Activated naive CD8-positive, alpha-beta T cell treated with anti-CD3 and anti-CD28 coated beads, Interleukin-2, amount 50 U/mL, for 24 hours (primary cell): ENCODE results near the gene GOLPH3.
"Not testable (repeated sequence)": the region's sequence is repeated elsewhere in the genome, so short reads cannot be mapped to it uniquely, and the experiment has no call there.

Experiments
- ATAC-seq: fragments of 150-1000 bp; cut with Tn5 transposase; one replicate; pipeline ENCODE4 v1.10.0; 2021
- DNase-seq: peaks from one replicate; pipeline ENCODE4 v3.0.0; 2021
- H3K27ac Mint-ChIP-seq: one replicate; pipeline ENCODE4 v1.8.0; 2021; ENCODE audit warnings: mild to moderate bottlenecking, mixed read lengths
- H3K27me3 Mint-ChIP-seq: one replicate; pipeline ENCODE4 v1.8.0; 2021; ENCODE audit warnings: mixed read lengths
- H3K36me3 Mint-ChIP-seq: one replicate; pipeline ENCODE4 v1.8.0; 2021; ENCODE audit warnings: low read depth, mixed read lengths
- H3K4me1 Mint-ChIP-seq: one replicate; pipeline ENCODE4 v1.8.0; 2021; ENCODE audit warnings: mixed read lengths
- H3K4me3 Mint-ChIP-seq: one replicate; pipeline ENCODE4 v1.8.0; 2021; ENCODE audit warnings: mild to moderate bottlenecking, moderate library complexity, mixed read lengths
- H3K9me3 Mint-ChIP-seq: one replicate; pipeline ENCODE4 v1.8.0; 2021; ENCODE audit warnings: mixed read lengths

The GOLPH3 gene

GRCh38 chr5:32174011-32174870 lies at the start of gene GOLPH3:
Gene GOLPH3 (minus strand): TSS chr5:32174319. CDS start chr5:32174034, 285 bp downstream.
- no peaks in the 10 kb centered on the region for H3K9me3 Mint-ChIP-seq
- peaks cover 39% of the 10 kb centered on the region for H3K4me1 Mint-ChIP-seq
- peak within 1 kb of the TSS; percentile 94 for H3K27ac Mint-ChIP-seq
- H3K27me3 Mint-ChIP-seq: peaks cover 4% of the 10 kb centered on the region
- ATAC-seq (peak; percentile 89), DNase-seq (peak; percentile 97)
- H3K36me3 Mint-ChIP-seq: peaks cover 34% of the 10 kb centered on the region
- peak within 1 kb of the TSS; percentile 98 for H3K4me3 Mint-ChIP-seq

DNA sequence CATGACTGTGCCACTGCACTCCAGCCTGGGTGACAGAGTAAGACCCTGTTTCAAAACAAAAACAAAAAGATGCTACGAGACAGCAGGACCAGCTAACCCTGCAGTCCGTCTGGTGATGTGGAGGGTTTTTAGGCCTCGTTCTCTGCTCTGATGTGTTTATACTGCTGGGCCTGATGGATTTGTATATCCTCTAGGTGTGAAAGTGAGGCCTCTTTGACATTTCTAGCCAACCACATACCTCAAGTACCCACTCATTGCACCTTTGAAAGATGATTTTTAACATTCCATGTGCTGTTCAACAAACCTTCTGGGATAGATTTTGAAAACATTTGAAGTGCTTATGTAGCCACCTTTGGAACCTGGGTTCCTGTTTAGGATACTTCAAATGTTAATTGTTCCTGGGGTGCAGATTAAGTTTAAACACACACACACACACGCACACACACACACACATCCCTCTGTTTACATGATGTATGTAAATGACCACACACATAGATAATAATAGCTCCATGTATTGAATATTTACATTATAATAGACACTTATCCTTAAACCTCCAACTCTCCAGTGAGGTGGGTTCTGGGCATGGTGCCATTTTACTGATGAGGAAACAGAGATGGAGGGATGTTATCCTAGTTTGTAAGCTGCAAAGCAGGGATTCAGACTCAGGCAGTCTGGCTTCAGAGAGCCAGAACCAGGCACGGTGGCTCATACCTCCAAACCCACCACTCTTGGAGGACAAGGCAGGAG lies 48.8 kb upstream of the GOLPH3 start:
- ATAC-seq: peak; percentile 63
- no peak overlapping the region for H3K4me3 Mint-ChIP-seq
- no peaks in the 10 kb centered on the region for H3K27me3 Mint-ChIP-seq

GRCh38 chr5:32217886-32218396 lies 43.8 kb upstream of the GOLPH3 start:
- Mint-ChIP-seq H3K27ac (no peak overlapping the region), H3K9me3 (no peaks in the 10 kb centered on the region), H3K36me3 (no peaks in the 10 kb centered on the region), H3K4me1 (peaks cover 2% of the 10 kb centered on the region), H3K27me3 (no peaks in the 10 kb centered on the region), H3K4me3 (no peak overlapping the region)
- no peak for ATAC-seq
- no peak for DNase-seq

More for the DNA sequence above, 48.8 kb upstream of the GOLPH3 start:
- DNase-seq: no peak
- Mint-ChIP-seq H3K9me3 (no peaks in the 10 kb centered on the region), H3K36me3 (peaks cover 6% of the 10 kb centered on the region), H3K4me1 (peaks cover 3% of the 10 kb centered on the region), H3K27ac (no peak overlapping the region)

DNA sequence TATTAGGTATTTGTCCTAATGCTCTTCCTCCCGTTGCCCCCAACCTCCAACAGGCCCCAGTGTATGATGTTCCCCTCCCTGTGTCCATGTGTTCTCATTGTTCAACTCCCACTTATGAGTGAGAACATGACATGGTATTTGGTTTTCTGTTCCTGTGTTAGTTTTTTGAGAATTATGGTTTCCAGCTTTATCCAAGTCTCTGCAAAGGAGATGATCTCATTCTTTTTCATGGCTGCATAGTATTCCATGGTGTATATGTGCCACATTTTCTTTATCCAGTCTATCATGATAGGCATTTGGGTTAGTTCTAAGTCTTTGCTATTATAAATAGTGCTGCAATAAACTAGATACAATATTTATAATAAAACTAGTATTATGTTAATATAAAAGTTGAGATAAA lies 40.2 kb upstream of the GOLPH3 start:
- H3K9me3 Mint-ChIP-seq, ATAC-seq, H3K27ac Mint-ChIP-seq, H3K27me3 Mint-ChIP-seq, H3K4me3 Mint-ChIP-seq, H3K36me3 Mint-ChIP-seq, DNase-seq: not testable (repeated sequence)
- H3K4me1 Mint-ChIP-seq: peaks cover 21% of the 10 kb centered on the region

DNA sequence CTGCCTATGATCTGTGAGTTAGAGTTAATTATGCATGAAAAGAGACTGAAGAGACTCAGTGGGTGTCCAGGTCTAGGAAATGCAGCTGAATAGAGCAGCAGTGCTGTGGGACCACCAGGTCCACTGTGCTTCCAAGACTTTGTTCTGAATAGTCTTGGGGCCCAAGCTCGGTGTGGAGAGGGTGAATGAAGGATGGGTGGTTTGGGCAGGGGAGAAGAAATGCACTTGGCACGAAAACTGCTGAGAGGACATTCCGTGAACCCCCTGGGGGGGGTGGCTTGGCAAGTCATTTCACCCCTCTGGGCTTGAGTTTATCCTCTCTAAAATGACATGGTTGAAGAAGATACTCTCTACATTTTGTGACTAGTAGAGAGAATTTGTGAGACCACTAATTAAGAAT lies 36.0 kb upstream of the GOLPH3 start:
- Mint-ChIP-seq H3K9me3 (no peaks in the 10 kb centered on the region), H3K4me1 (peaks cover 27% of the 10 kb centered on the region), H3K36me3 (no peaks in the 10 kb centered on the region), H3K27ac (peak overlapping the region; percentile 92), H3K27me3 (no peaks in the 10 kb centered on the region), H3K4me3 (no peak overlapping the region)
- DNase-seq (no peak), ATAC-seq (no peak)

DNA sequence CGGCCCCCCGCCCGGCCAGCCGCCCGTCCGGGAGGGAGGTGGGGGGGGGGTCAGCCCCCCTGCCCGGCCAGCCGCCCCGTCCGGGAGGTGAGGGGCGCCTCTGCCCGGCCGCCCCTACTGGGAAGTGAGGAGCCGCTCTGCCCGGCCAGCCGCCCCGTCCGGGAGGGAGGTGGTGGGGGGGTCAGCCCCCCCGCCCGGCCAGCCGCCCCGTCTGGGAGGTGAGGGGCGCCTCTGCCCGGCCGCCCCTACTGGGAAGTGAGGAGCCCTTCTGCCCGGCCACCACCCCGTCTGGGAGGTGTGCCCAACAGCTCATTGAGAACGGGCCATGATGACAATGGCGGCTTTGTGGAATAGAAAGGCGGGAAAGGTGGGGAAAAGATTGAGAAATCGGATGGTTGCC lies 34.7 kb upstream of the GOLPH3 start:
- not testable (repeated sequence) for ATAC-seq, DNase-seq, H3K27me3 Mint-ChIP-seq, H3K9me3 Mint-ChIP-seq, H3K36me3 Mint-ChIP-seq, H3K27ac Mint-ChIP-seq, H3K4me3 Mint-ChIP-seq
- H3K4me1 Mint-ChIP-seq: peaks cover 30% of the 10 kb centered on the region

DNA sequence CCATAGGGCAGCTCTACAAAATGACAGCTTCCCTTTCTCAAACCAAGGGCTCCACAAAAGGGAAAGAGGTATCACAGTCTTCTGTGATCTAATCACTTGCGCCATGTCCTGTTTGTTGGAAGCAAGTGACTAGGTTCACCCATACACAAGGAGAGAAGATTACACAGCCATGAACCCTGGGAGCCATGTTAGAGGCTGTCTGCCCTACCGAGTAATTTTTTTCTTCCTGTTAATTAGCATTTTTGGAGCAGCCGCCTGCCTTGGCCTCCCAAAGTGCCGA lies 33.2 kb upstream of the GOLPH3 start:
- Mint-ChIP-seq H3K27ac (no peak overlapping the region), H3K9me3 (no peaks in the 10 kb centered on the region), H3K36me3 (no peaks in the 10 kb centered on the region), H3K4me3 (no peak overlapping the region), H3K4me1 (peaks cover 42% of the 10 kb centered on the region), H3K27me3 (no peaks in the 10 kb centered on the region)
- no peak for DNase-seq
- no peak for ATAC-seq

DNA sequence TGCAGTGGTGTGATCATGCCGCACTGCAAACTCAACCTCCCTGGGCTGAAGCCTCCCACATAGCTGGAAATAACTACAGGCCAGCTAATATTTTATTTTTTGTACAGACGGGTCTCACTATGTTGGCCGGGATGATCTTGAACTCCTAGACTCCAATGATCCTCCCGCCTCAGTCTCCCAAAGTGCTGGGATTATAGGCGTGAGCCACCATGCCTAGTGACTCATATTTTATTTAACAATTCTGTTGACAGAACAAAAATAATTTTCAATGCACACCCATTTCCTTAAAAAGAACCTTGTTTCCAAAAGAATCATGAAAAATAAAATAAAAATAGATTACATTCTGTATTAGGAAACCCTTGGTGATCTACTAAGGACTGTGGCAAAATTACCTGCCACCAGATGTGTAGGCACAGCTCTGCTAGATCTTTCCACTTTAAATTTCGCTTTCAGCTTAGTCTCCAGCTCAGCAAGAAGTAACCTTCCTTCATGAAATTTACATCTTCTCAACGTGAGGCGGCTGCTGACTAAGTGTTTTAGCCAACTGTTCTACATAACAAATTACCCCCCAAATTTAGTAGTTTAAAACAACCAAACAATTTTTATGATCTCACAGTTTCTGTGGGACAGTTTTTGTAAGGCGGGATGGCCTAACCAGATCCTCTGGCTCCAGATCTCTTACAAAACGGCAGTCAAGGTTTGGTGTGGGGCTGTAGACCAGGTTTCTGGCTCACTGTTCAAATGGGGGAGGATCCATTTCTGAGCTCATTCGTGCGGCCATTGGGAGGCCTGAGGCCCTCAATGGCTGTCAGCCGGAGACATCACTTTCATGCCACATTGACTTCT lies 32.6 kb upstream of the GOLPH3 start:
- Mint-ChIP-seq H3K4me1 (peaks cover 40% of the 10 kb centered on the region), H3K27ac (no peak overlapping the region)
- ATAC-seq: no peak

GRCh38 chr5:32206053-32206452 lies 31.9 kb upstream of the GOLPH3 start:
- ATAC-seq: no peak
- peaks cover 39% of the 10 kb centered on the region for H3K4me1 Mint-ChIP-seq
- H3K27ac Mint-ChIP-seq: no peak overlapping the region
- no peak for DNase-seq
- H3K9me3 Mint-ChIP-seq: no peaks in the 10 kb centered on the region
- no peak overlapping the region for H3K4me3 Mint-ChIP-seq
- no peaks in the 10 kb centered on the region for H3K36me3 Mint-ChIP-seq
- peaks cover 2% of the 10 kb centered on the region for H3K27me3 Mint-ChIP-seq

More for the DNA sequence above, 32.6 kb upstream of the GOLPH3 start:
- Mint-ChIP-seq H3K9me3 (no peaks in the 10 kb centered on the region), H3K27me3 (no peaks in the 10 kb centered on the region), H3K4me3 (no peak overlapping the region), H3K36me3 (no peaks in the 10 kb centered on the region)
- DNase-seq: no peak

DNA sequence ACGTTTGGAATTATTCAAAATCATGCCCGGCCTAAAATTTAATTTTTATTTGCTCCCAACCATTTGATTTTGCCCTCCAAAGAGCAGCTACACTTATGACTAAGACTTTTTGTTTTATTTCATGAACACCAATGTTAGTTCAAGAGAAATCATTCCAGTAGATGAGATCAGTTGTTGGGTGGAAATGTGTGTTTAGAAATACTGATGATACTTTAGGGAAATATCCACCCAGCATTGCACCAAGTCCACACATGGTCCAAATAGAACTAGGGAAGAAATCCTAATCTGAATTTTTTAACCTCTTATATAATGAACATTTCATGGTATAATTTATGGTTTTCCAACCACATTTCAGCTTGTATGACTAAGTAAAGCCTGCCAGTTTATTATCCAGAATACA lies 28.3 kb upstream of the GOLPH3 start:
- Mint-ChIP-seq H3K27ac (peak overlapping the region; percentile 31), H3K4me3 (no peak overlapping the region), H3K36me3 (no peaks in the 10 kb centered on the region), H3K27me3 (peaks cover 7% of the 10 kb centered on the region), H3K4me1 (peaks cover 34% of the 10 kb centered on the region), H3K9me3 (no peaks in the 10 kb centered on the region)
- ATAC-seq (no peak), DNase-seq (no peak)

DNA sequence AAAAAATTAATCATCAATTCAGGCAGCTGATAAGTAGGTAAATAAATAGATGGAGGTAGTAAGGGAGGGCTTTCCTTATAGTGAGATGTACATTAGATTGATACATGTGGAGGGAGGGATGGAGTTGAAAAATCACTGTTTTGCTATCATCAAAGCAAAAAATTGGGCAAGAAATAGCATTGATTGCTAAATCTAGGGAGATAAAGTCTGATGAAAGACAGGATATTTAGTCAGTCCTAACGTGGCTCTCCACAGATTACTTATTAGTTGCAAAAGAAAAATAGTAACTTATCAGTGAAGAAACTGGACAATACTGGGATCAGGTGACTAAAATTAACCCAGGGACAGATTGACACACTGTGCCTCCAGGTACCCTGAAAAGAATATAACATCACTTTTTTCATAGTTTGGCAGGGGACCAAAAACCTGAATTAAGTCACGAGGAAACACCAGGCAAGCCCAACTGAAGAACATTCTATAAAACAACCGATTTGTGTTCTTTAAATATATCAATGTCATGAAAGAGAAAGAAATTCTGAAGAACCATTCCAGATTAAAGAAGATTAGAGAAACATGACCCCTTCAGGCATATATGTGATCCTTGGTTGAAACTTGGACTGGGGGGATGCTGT lies 27.1 kb upstream of the GOLPH3 start:
- no peak for ATAC-seq
- H3K9me3 Mint-ChIP-seq: no peaks in the 10 kb centered on the region
- no peaks in the 10 kb centered on the region for H3K36me3 Mint-ChIP-seq
- peaks cover 30% of the 10 kb centered on the region for H3K4me1 Mint-ChIP-seq
- H3K27ac Mint-ChIP-seq: no peak overlapping the region
- H3K27me3 Mint-ChIP-seq: peaks cover 7% of the 10 kb centered on the region
- no peak for DNase-seq
- no peak overlapping the region for H3K4me3 Mint-ChIP-seq

DNA sequence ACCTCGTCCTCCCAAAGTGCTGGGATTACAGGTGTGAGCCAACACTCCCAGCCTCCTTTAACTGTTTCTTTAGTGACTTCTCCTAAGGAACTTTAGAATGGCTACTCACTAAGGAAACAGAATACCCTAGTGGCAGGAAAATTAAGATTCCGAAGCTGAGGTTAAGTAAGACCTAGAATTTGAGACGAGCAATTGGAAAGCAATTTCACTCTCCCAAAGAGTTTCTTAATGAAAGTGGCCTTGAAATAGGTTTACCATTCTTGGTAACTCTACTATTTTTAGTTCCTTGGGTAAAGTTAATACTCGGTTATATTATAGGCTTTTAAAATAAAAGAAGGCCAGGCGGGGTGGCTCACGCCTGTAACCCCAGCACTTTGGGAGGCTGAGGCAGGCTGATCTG lies 22.9 kb upstream of the GOLPH3 start:
- ATAC-seq (no peak), DNase-seq (no peak)
- H3K9me3 Mint-ChIP-seq: no peaks in the 10 kb centered on the region
- peaks cover 15% of the 10 kb centered on the region for H3K4me1 Mint-ChIP-seq
- H3K27me3 Mint-ChIP-seq: peaks cover 25% of the 10 kb centered on the region
- H3K27ac Mint-ChIP-seq: no peak overlapping the region
- no peak overlapping the region for H3K4me3 Mint-ChIP-seq
- no peaks in the 10 kb centered on the region for H3K36me3 Mint-ChIP-seq

DNA sequence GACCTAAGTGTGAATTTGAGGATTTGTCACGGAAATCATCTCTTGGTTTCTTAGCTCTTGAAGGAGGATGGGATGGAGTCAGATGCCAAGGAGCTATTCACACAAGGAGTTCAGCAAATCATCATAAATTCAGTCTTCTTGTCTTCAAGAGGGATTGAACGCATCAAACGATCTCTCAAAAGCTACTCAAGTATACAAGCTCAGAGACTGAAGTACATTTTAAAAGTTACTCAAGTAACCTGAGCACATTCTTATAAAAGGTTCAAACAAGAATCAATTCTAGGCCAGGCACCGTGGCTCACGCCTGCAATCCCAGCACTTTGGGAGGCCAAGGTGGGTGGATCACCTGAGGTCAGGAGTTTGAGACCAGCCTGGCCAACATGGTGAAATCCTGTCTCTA lies 21.1 kb upstream of the GOLPH3 start:
- Mint-ChIP-seq H3K36me3 (no peaks in the 10 kb centered on the region), H3K4me3 (no peak overlapping the region), H3K27me3 (peaks cover 21% of the 10 kb centered on the region), H3K9me3 (no peaks in the 10 kb centered on the region), H3K27ac (no peak overlapping the region), H3K4me1 (peaks cover 10% of the 10 kb centered on the region)
- DNase-seq: no peak
- ATAC-seq: no peak

GRCh38 chr5:32193591-32193990 lies 19.5 kb upstream of the GOLPH3 start:
- H3K36me3 Mint-ChIP-seq: no peaks in the 10 kb centered on the region
- H3K27me3 Mint-ChIP-seq: peaks cover 19% of the 10 kb centered on the region
- peaks cover 5% of the 10 kb centered on the region for H3K4me1 Mint-ChIP-seq
- no peak overlapping the region for H3K4me3 Mint-ChIP-seq
- ATAC-seq (no peak), DNase-seq (no peak)
- no peak overlapping the region for H3K27ac Mint-ChIP-seq
- H3K9me3 Mint-ChIP-seq: no peaks in the 10 kb centered on the region
